HG03354 (cell line): Measurements from ENCODE around the gene BMPR1B.
"Not testable (repeated sequence)": the region's sequence is repeated elsewhere in the genome, so short reads cannot be mapped to it uniquely, and the experiment has no call there.

Source experiments
- ATAC-seq: cut with Tn5 transposase; IDR thresholded peaks from one replicate; pipeline ENCODE4 v1.9.1; 2021; ENCODE audit warnings: mild to moderate bottlenecking; ENCODE audit not compliant: unreplicated experiment, poor library complexity, severe bottlenecking

Gene BMPR1B

GRCh38 chr4:95105983-95106382, 348.2 kb downstream of the BMPR1B start:
- ATAC-seq = no peak

GRCh38 chr4:95106408-95106928, 348.7 kb downstream of the BMPR1B start:
- ATAC-seq = no peak

- ATAC-seq = no peak
Measured at GRCh38 chr4:95107004-95107403, 349.2 kb downstream of the BMPR1B start.

GRCh38 chr4:95107635-95108034, 349.9 kb downstream of the BMPR1B start:
- ATAC-seq = no peak

GRCh38 chr4:95108883-95109421, 351.2 kb downstream of the BMPR1B start:
- no peak for ATAC-seq

- ATAC-seq = no peak
Measured at GRCh38 chr4:95114521-95114920, 356.8 kb downstream of the BMPR1B start.

GRCh38 chr4:95118497-95118896, 360.7 kb downstream of the BMPR1B start:
- ATAC-seq = no peak

- ATAC-seq = no peak
Measured at GRCh38 chr4:95120456-95120855, 362.7 kb downstream of the BMPR1B start.

GRCh38 chr4:95122001-95122400, 364.2 kb downstream of the BMPR1B start:
- no peak for ATAC-seq

- no peak for ATAC-seq
Measured at GRCh38 chr4:95124906-95125504, 367.2 kb downstream of the BMPR1B start.

- ATAC-seq = no peak
Measured at GRCh38 chr4:95129031-95129430, 371.3 kb downstream of the BMPR1B start.

- ATAC-seq = no peak
Measured at GRCh38 chr4:95129821-95130311, 372.1 kb downstream of the BMPR1B start.

- not testable (repeated sequence) for ATAC-seq
Measured at GRCh38 chr4:95134016-95134415, 376.3 kb downstream of the BMPR1B start.

GRCh38 chr4:95139424-95139823, 381.7 kb downstream of the BMPR1B start:
- not testable (repeated sequence) for ATAC-seq

GRCh38 chr4:95141361-95141760, 383.6 kb downstream of the BMPR1B start:
- no peak for ATAC-seq

GRCh38 chr4:95142932-95143331, 385.2 kb downstream of the BMPR1B start:
- no peak for ATAC-seq

- no peak for ATAC-seq
Measured at GRCh38 chr4:95151255-95151654, 393.5 kb downstream of the BMPR1B start.

GRCh38 chr4:95153182-95153581, 395.4 kb downstream of the BMPR1B start:
- no peak for ATAC-seq

- peak; percentile 80 for ATAC-seq
Measured at GRCh38 chr4:95155759-95156451, 398.1 kb downstream of the BMPR1B start.

GRCh38 chr4:95156452-95156765, 398.7 kb downstream of the BMPR1B start:
- ATAC-seq = no peak

- ATAC-seq = no peak
Measured at GRCh38 chr4:95157596-95157995, 399.8 kb downstream of the BMPR1B start.
